HL-60 (cell line): ENCODE measurements around the gene PLPPR1.

Experiments
- CTCF ChIP-seq: IDR thresholded peaks from one replicate; pipeline ENCODE4 v1.5.1; 2011; ENCODE audit warnings: low read length, control low read depth, inconsistent platforms; ENCODE audit not compliant: insufficient read depth
- POLR2AphosphoS5 ChIP-seq: IDR thresholded peaks from 2 replicates; pipeline ENCODE4 v1.6.1; 2012; ENCODE audit warnings: low read depth

GRCh38 chr9:101073122-101073521, 44.6 kb downstream of the PLPPR1 start:
- TF ChIP-seq CTCF (no peak), POLR2AphosphoS5 (no peak)
